Measurements from ENCODE around the gene RING1. TPM values are rescaled to one million over a fixed set of nuclear protein-coding genes. Genes with fewer than 3 reads are reported as not detected.

Gene RING1
- total RNA-seq, 4 donors from 2014 or later: 20.3 to 40.2 (median 24.7) TPM

DNA sequence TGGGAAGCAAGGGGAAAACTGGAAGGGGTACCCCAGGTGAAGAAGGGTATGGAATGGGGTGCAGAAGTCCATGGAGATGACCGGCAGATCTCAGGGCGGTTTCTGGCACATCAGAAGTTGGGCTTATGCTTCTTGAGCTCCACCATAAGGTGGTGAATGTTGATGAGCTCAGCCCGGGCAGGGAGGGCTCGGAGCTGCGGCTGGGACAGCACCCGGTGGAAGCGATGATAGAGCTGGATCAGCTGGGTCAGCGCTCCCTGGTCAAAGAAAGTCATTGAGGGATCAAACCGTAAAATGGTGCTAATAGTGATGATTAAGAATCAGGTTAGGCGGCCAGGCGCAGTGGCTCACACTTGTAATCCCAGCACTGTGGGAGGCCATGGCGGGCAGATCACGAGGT, 42.4 kb downstream of the RING1 start:
- H3K27ac ChIP-seq: no peak overlapping the region
- peaks cover 10 to 16% of the 10 kb centered on the region in 2 donors for H3K4me1 ChIP-seq
- no peaks in the 10 kb centered on the region for H3K36me3 ChIP-seq
- DNase-seq: no peak
- TF ChIP-seq CTCF (IDR thresholded peaks at IDR 0.05) (no peak), POLR2A (IDR thresholded peaks at IDR 0.05) (no peak)
- no peak overlapping the region for H3K4me3 ChIP-seq (replicated peaks in 1 of 3)
- H3K27me3 ChIP-seq: no peaks in the 10 kb centered on the region
- intact Hi-C loops (cut with DNase I): no loop called here
- 97 to 98% methylated on average over 13 of the region's 13 CpGs for WGBS, 2 donors
- H3K9me3 ChIP-seq: no peaks in the 10 kb centered on the region

DNA sequence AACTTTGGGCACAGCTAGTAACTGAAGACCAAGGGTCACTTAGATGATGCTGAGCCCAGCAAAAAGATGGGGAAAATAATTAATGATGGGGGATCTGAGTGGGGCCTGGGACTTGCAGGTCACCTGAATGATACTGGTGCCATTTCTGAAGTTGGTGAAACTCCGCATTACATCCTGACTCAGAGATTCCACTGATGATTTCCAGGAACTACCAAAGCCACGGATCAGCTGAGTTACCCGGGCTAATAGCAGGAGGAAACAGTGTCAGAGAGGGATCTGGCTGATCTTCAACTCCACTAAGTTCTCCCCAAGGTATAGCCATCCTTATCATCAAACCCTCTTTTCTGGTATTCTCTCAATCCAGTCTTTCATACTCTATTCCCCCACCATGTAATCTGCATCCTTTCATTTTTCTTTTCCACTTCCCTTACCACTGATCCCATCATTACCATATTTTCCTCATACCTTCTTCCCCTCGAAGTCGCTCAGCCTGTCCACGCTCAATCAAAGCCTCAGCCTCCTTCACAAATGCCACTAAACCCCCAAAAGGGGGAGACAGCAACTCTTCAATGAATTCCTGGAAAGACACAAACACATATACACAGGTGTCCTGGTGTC, 43.2 kb downstream of the RING1 start:
- WGBS, 2 donors: 89 to 91% methylated on average over 6 of the region's 6 CpGs
- no peak for DNase-seq
- Histone ChIP-seq H3K36me3 (no peaks in the 10 kb centered on the region), H3K9me3 (no peaks in the 10 kb centered on the region), H3K4me1 (peaks cover 10 to 16% of the 10 kb centered on the region in 2 donors), H3K27ac (no peak overlapping the region), H3K4me3 (replicated peaks in 1 of 3) (no peak overlapping the region), H3K27me3 (no peaks in the 10 kb centered on the region)
- intact Hi-C loops (cut with DNase I): no loop called here
- TF ChIP-seq POLR2A (IDR thresholded peaks at IDR 0.05) (no peak), CTCF (IDR thresholded peaks at IDR 0.05) (no peak)

GRCh38 chr6:33252759-33253158, 44.5 kb downstream of the RING1 start:
- Histone ChIP-seq H3K4me3 (replicated peaks in 1 of 3) (no peak overlapping the region), H3K27ac (no peak overlapping the region), H3K4me1 (peaks cover 10 to 16% of the 10 kb centered on the region in 2 donors), H3K27me3 (no peaks in the 10 kb centered on the region), H3K9me3 (no peaks in the 10 kb centered on the region), H3K36me3 (no peaks in the 10 kb centered on the region)
- TF ChIP-seq POLR2A (IDR thresholded peaks at IDR 0.05): no peak
- TF ChIP-seq CTCF (IDR thresholded peaks at IDR 0.05): no peak
- intact Hi-C loops (cut with DNase I): no loop called here
- DNase-seq: no peak

DNA sequence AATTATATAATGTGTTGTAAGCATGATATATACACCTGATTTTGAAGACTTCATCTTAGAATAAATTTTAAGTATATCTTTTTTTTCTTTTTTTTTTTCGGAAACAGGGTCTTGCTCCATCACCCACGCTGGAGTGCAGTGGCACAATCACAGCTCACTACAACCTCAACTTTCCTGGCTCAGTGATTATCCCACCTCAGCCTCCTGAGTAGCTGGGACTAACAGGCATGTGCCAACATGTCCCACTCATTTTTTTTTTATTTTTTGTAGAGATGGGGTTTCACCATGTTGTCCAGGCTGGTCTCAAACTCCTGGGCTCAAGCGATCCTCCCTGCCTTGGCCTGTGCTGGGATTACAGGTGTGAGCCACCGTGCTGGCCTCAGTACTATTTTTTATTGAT, 46.3 kb downstream of the RING1 start:
- H3K4me1 ChIP-seq: peaks cover 0 to 11% of the 10 kb centered on the region in 2 donors
- H3K9me3 ChIP-seq: no peaks in the 10 kb centered on the region
- intact Hi-C loops (cut with DNase I): no loop called here
- WGBS, 2 donors: 96 to 97% methylated on average over 4 of the region's 4 CpGs
- no peak overlapping the region for H3K4me3 ChIP-seq (replicated peaks in 1 of 3)
- H3K27me3 ChIP-seq: no peaks in the 10 kb centered on the region
- DNase-seq: no peak
- H3K36me3 ChIP-seq: no peaks in the 10 kb centered on the region
- H3K27ac ChIP-seq: no peak overlapping the region
- TF ChIP-seq POLR2A (IDR thresholded peaks at IDR 0.05) (no peak), CTCF (IDR thresholded peaks at IDR 0.05) (no peak)

DNA sequence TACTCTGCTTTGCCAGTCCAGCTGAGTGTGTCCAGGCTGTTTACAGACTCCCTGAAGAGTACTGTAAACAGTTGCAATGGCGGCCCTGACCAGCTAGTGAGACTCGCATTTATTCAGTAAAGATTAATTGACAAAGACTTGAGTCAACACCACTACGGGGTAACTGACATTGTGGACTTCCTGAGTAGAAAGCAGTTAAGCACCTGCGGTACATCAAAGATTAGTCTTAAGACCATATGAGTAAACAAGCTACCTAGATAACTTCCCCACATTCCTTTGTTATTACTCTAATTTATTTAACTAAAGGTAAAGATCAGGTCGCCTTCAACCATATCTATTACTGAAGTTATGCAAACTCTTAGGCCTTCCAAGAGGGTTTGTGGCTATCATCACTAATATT, 50.7 kb downstream of the RING1 start:
- peaks cover 7 to 22% of the 10 kb centered on the region in 2 donors for H3K36me3 ChIP-seq
- no peaks in the 10 kb centered on the region for H3K27me3 ChIP-seq
- WGBS, 2 donors: 89 to 93% methylated on average over 5 of the region's 5 CpGs
- intact Hi-C loops (cut with DNase I): no loop called here
- H3K27ac ChIP-seq: no peak overlapping the region
- no peak overlapping the region for H3K4me3 ChIP-seq (replicated peaks in 1 of 3)
- no peaks in the 10 kb centered on the region for H3K9me3 ChIP-seq
- TF ChIP-seq POLR2A (IDR thresholded peaks at IDR 0.05): no peak
- TF ChIP-seq CTCF (IDR thresholded peaks at IDR 0.05): no peak
- DNase-seq: no peak
- no peaks in the 10 kb centered on the region for H3K4me1 ChIP-seq

MicroRNA genes within 50 kb of the gene (microRNA counts, 767-probe panel; counts per million panel counts)
- microRNA hsa-miR-219-1-3p (0 counts per million in 2 donors), microRNA hsa-miR-219-5p (0 to 1,912 counts per million in 2 donors)

Small RNAs within 50 kb of the gene (microRNA-seq; reads per million reads assigned to microRNA genes)
- gene MIR219A1: 1.8 reads per million

Small RNAs within 50 kb of the gene (small RNA-seq; reads per million reads assigned to genes)
- gene MIR219A1 (0.75 reads per million), gene RNY4P10 (0.38 reads per million)

Other genes with a start within 250 kb of the RING1 start
- 100 to 1,000 TPM; 206 to 282 (median 238) TPM for gene BRD2, start 239.9 kb upstream of the RING1 start, total RNA-seq
- gene HLA-DOA, start 198.9 kb upstream of the RING1 start, total RNA-seq: 10 to 100 TPM in 3 of 4 donors, 1 to 10 TPM in 1; 2.0 to 85.9 (median 20.3) TPM
- 100 to 1,000 TPM in 1 of 4 donors, 10 to 100 TPM in 3; 15.4 to 172 (median 67.6) TPM for gene HLA-DPA1, start 134.9 kb upstream of the RING1 start, total RNA-seq
- 10 to 100 TPM; 33.8 to 44.7 (median 41.0) TPM for gene HLA-DPB1, start 132.5 kb upstream of the RING1 start, total RNA-seq
- gene COL11A2, start 16.0 kb upstream of the RING1 start, total RNA-seq: 1 to 10 TPM in 3 of 4 donors, under 1 TPM in 1; 0.68 to 2.8 (median 2.0) TPM
- gene RXRB, start 7.8 kb upstream of the RING1 start, total RNA-seq: 10 to 100 TPM; 29.6 to 46.8 (median 41.2) TPM
- gene SLC39A7, start 7.6 kb upstream of the RING1 start, total RNA-seq: 100 to 1,000 TPM in 3 of 4 donors, 10 to 100 TPM in 1; 90.8 to 191 (median 153) TPM
- gene HSD17B8, start 3.8 kb upstream of the RING1 start, total RNA-seq: 10 to 100 TPM; 30.2 to 79.4 (median 40.9) TPM
- gene VPS52, start 63.4 kb downstream of the RING1 start, total RNA-seq: 10 to 100 TPM; 45.5 to 64.8 (median 54.8) TPM
- 1,000 to 10,000 TPM; 1,790 to 3,429 (median 2,432) TPM for gene RPS18, start 63.6 kb downstream of the RING1 start, total RNA-seq
- 10 to 100 TPM; 10.5 to 19.8 (median 16.4) TPM for gene B3GALT4, start 68.6 kb downstream of the RING1 start, total RNA-seq
- 10 to 100 TPM; 25.8 to 63.9 (median 45.2) TPM for gene WDR46, start 80.7 kb downstream of the RING1 start, total RNA-seq
- gene PFDN6, start 81.1 kb downstream of the RING1 start, total RNA-seq: 10 to 100 TPM; 29.1 to 51.9 (median 35.6) TPM
- gene RGL2, start 90.4 kb downstream of the RING1 start, total RNA-seq: 10 to 100 TPM; 66.8 to 78.5 (median 71.3) TPM
- gene TAPBP, start 105.6 kb downstream of the RING1 start, total RNA-seq: 100 to 1,000 TPM in 3 of 4 donors, 10 to 100 TPM in 1; 86.4 to 151 (median 132) TPM
- 10 to 100 TPM; 17.9 to 30.3 (median 26.3) TPM for gene ZBTB22, start 109.2 kb downstream of the RING1 start, total RNA-seq
- gene DAXX, start 114.5 kb downstream of the RING1 start, total RNA-seq: 10 to 100 TPM; 33.7 to 53.2 (median 38.9) TPM
- 1 to 10 TPM in 2 of 4 donors, under 1 TPM in 2; 0.13 to 4.3 (median 0.91) TPM for gene KIFC1, start 183.3 kb downstream of the RING1 start, total RNA-seq
- gene PHF1, start 202.5 kb downstream of the RING1 start, total RNA-seq: 100 to 1,000 TPM in 1 of 4 donors, 10 to 100 TPM in 3; 75.3 to 109 (median 88.5) TPM
- 100 to 1,000 TPM; 165 to 296 (median 257) TPM for gene CUTA, start 209.6 kb downstream of the RING1 start, total RNA-seq
- gene SYNGAP1, start 211.6 kb downstream of the RING1 start, total RNA-seq: 10 to 100 TPM in 3 of 4 donors, 1 to 10 TPM in 1; 10.0 to 15.3 (median 12.2) TPM
- 1 to 10 TPM; 4.1 to 5.9 (median 4.6) TPM for gene ZBTB9, start 246.1 kb downstream of the RING1 start, total RNA-seq

Measured in thyroid gland (tissue), 4 donors.